NCI-H2029 (cell line): ENCODE data around the gene ST8SIA4.

ENCODE experiments used
- DNase-seq: peaks from one replicate; lab custom pipeline; 2025; lab: John Stamatoyannopoulos, UW

The ST8SIA4 gene

GRCh38 chr5:100872408-100873190 lies 30.5 kb downstream of the ST8SIA4 start:
- DNase-seq: no peak

- no peak for DNase-seq
These were observed 36.0 kb downstream of the ST8SIA4 start for GRCh38 chr5:100867039-100867562.

GRCh38 chr5:100864931-100865330 lies 38.2 kb downstream of the ST8SIA4 start:
- no peak for DNase-seq

- DNase-seq: no peak
These were observed 39.3 kb downstream of the ST8SIA4 start for GRCh38 chr5:100863739-100864138.

- no peak for DNase-seq
These were observed 41.9 kb downstream of the ST8SIA4 start for GRCh38 chr5:100861148-100861547.

- no peak for DNase-seq
These were observed 42.7 kb downstream of the ST8SIA4 start for GRCh38 chr5:100860407-100860806.

- no peak for DNase-seq
These were observed 44.0 kb downstream of the ST8SIA4 start for GRCh38 chr5:100858987-100859545.

GRCh38 chr5:100856462-100856861 lies 46.6 kb downstream of the ST8SIA4 start:
- DNase-seq: no peak

- DNase-seq: no peak
These were observed 47.1 kb downstream of the ST8SIA4 start for GRCh38 chr5:100855937-100856430.

- DNase-seq: no peak
These were observed 47.8 kb downstream of the ST8SIA4 start for GRCh38 chr5:100855295-100855694.

GRCh38 chr5:100854591-100854990 lies 48.5 kb downstream of the ST8SIA4 start:
- no peak for DNase-seq

GRCh38 chr5:100853582-100853981 lies 49.5 kb downstream of the ST8SIA4 start:
- DNase-seq: no peak

GRCh38 chr5:100852988-100853449 lies 50.1 kb downstream of the ST8SIA4 start:
- DNase-seq: no peak

- DNase-seq: no peak
These were observed 51.0 kb downstream of the ST8SIA4 start for GRCh38 chr5:100852051-100852450.

- DNase-seq: no peak
These were observed 56.3 kb downstream of the ST8SIA4 start for GRCh38 chr5:100846772-100847171.

- no peak for DNase-seq
These were observed 61.0 kb downstream of the ST8SIA4 start for GRCh38 chr5:100842080-100842479.

GRCh38 chr5:100841358-100842076 lies 61.6 kb downstream of the ST8SIA4 start:
- no peak for DNase-seq

GRCh38 chr5:100840789-100841188 lies 62.3 kb downstream of the ST8SIA4 start:
- no peak for DNase-seq

GRCh38 chr5:100840370-100840769 lies 62.7 kb downstream of the ST8SIA4 start:
- no peak for DNase-seq

GRCh38 chr5:100838048-100838473 lies 65.0 kb downstream of the ST8SIA4 start:
- no peak for DNase-seq

GRCh38 chr5:100834519-100834918 lies 68.6 kb downstream of the ST8SIA4 start:
- DNase-seq: no peak
